PC-9 (cell line): ENCODE measurements around the gene SLC35F3. TPM values are rescaled to one million over a fixed set of nuclear protein-coding genes. Genes with fewer than 3 reads are reported as not detected.

Experiments used
- BruUV-seq: library from RNA; stranded (reverse); fragments of 400-500 nt; replicated peaks from 2 replicates; lab custom pipeline; 2021; lab: Mats Ljungman, UMichigan
- CTCF ChIA-PET: fragments of 300-600 bp; sonication (Branson Sonifier 250); formaldehyde crosslinking; loops from one replicate; lab custom pipeline; 2022; ENCODE audit warnings: antibody characterized with exemption; lab: Charles Lee
- POLR2A ChIA-PET: fragments of 300-600 bp; sonication (Branson Sonifier 250); formaldehyde crosslinking; loops from one replicate; lab custom pipeline; 2022; ENCODE audit warnings: antibody characterized with exemption; ENCODE audit not compliant: unreplicated experiment; lab: Charles Lee
- DNase-seq, 2 experiments: peaks; one replicate each; pipeline versions ENCODE4 v3.0.0 to v3.0.0-alpha.2; 2015 to 2022; ENCODE audit warnings: mixed read lengths in 1 of 2
- H2AFZ ChIP-seq: fragments of 200-600 bp; sonication (generic); 2 replicates; pipeline ENCODE4 v1.8.1; 2017; ENCODE audit warnings: antibody characterized with exemption
- H3F3A ChIP-seq: fragments of 200-600 bp; sonication (generic); 2 replicates; pipeline ENCODE4 v1.8.1; 2017; ENCODE audit warnings: antibody characterized with exemption, mild to moderate bottlenecking, low read depth; ENCODE audit not compliant: insufficient read depth
- H3K27ac ChIP-seq: fragments of 200-600 bp; sonication (generic); 2 replicates; pipeline ENCODE4 v1.6.1; 2016; ENCODE audit warnings: mixed run types
- H3K27me3 ChIP-seq: fragments of 200-600 bp; sonication (generic); 2 replicates; pipeline ENCODE4 v1.6.1; 2016; ENCODE audit warnings: low read depth, mixed run types; ENCODE audit not compliant: insufficient read depth
- H3K36me3 ChIP-seq: fragments of 200-600 bp; sonication (generic); 2 replicates; pipeline ENCODE4 v1.6.1; 2016; ENCODE audit warnings: low read depth, mixed run types
- H3K4me1 ChIP-seq: fragments of 200-600 bp; sonication (generic); replicated peaks from 2 replicates; pipeline ENCODE4 v1.6.1; 2016; ENCODE audit warnings: mixed run types; ENCODE audit not compliant: insufficient read depth
- H3K4me2 ChIP-seq: fragments of 200-600 bp; sonication (generic); 2 replicates; pipeline ENCODE4 v1.6.1; 2017; ENCODE audit warnings: mixed run types
- H3K4me3 ChIP-seq: fragments of 200-600 bp; sonication (generic); 2 replicates; pipeline ENCODE4 v1.6.1; 2016; ENCODE audit warnings: mixed run types
- H3K79me2 ChIP-seq: fragments of 200-600 bp; sonication (generic); 2 replicates; pipeline ENCODE4 v1.6.1; 2017; ENCODE audit warnings: low read depth, mixed run types
- H3K9me2 ChIP-seq: fragments of 200-600 bp; sonication (generic); 2 replicates; pipeline ENCODE4 v1.8.1; 2017; ENCODE audit warnings: mild to moderate bottlenecking; ENCODE audit not compliant: insufficient read depth
- H3K9me3 ChIP-seq: fragments of 200-600 bp; sonication (generic); 2 replicates; pipeline ENCODE4 v1.8.1; 2016; ENCODE audit warnings: low read depth; ENCODE audit not compliant: insufficient read depth
- H4K20me1 ChIP-seq: fragments of 200-600 bp; sonication (generic); 2 replicates; pipeline ENCODE4 v1.8.1; 2017; ENCODE audit not compliant: insufficient read depth
- EZH2 ChIP-seq: fragments of 200-600 bp; sonication (generic); IDR thresholded peaks from 2 replicates; pipeline ENCODE4 v1.8.0; 2017; ENCODE audit warnings: antibody characterized with exemption, low read depth
- intact Hi-C: fragments of 100-400 bp; cut with micrococcal nuclease; formaldehyde crosslinking; loops from one replicate; pipeline ENCODE4 v1.10.0; 2022; ENCODE audit not compliant: unreplicated experiment
- total RNA-seq: library from RNA; stranded (reverse); gene quantifications from 2 replicates; pipeline ENCODE4 v1.2.3, GENCODE V29; 2021
- TF ChIP-seq, protein P1 (sequence below): fragments of 200-600 bp; sonication (generic); conservative IDR thresholded peaks from 2 replicates; pipeline ENCODE4 v1.6.1; 2017; ENCODE audit warnings: mixed run types, antibody characterized with exemption, mild to moderate bottlenecking, moderate library complexity

The SLC35F3 gene
- total RNA-seq, 1 experiment from 2014 or later = 6.1 TPM

DNA sequence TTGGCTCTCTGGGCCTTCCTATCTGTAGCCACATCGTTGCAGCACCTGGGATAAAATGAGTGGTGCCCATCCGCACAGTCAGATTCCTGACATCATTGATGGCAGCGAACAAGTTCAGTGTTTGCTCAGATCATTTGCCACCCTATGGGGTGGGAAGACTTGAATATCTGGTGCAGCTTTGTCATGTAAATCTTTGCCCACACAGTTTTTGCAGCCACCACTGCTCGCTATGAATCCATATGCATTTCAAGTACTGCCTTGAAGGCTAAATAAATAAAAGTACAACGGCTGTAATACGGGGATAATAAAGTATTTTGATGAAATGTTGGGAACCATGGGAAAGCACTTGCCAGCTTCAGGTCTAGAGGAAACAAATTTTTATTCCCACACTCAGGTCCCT is 412.5 kb downstream of the SLC35F3 start:
- DNase-seq = no peak
- CTCF ChIA-PET = no interaction called here
- Histone ChIP-seq H3K27me3 (no peaks in the 10 kb centered on the region), H3K4me1 (peaks cover 13% of the 10 kb centered on the region), H3K27ac (no peak overlapping the region), H3F3A (no peaks in the 10 kb centered on the region), H3K9me2 (no peaks in the 10 kb centered on the region), H3K4me2 (no peak overlapping the region), H2AFZ (no peak overlapping the region), H3K36me3 (no peaks in the 10 kb centered on the region), H3K4me3 (no peak overlapping the region), H3K9me3 (no peaks in the 10 kb centered on the region), H4K20me1 (no peaks in the 10 kb centered on the region), H3K79me2 (no peaks in the 10 kb centered on the region)
- no TSS peak for BruUV-seq
- intact Hi-C loops = no loop called here
- no peak for TF ChIP-seq EZH2
- TF ChIP-seq, protein P1, sequence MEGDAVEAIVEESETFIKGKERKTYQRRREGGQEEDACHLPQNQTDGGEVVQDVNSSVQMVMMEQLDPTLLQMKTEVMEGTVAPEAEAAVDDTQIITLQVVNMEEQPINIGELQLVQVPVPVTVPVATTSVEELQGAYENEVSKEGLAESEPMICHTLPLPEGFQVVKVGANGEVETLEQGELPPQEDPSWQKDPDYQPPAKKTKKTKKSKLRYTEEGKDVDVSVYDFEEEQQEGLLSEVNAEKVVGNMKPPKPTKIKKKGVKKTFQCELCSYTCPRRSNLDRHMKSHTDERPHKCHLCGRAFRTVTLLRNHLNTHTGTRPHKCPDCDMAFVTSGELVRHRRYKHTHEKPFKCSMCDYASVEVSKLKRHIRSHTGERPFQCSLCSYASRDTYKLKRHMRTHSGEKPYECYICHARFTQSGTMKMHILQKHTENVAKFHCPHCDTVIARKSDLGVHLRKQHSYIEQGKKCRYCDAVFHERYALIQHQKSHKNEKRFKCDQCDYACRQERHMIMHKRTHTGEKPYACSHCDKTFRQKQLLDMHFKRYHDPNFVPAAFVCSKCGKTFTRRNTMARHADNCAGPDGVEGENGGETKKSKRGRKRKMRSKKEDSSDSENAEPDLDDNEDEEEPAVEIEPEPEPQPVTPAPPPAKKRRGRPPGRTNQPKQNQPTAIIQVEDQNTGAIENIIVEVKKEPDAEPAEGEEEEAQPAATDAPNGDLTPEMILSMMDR = no peak
- POLR2A ChIA-PET = no interaction called here

DNA sequence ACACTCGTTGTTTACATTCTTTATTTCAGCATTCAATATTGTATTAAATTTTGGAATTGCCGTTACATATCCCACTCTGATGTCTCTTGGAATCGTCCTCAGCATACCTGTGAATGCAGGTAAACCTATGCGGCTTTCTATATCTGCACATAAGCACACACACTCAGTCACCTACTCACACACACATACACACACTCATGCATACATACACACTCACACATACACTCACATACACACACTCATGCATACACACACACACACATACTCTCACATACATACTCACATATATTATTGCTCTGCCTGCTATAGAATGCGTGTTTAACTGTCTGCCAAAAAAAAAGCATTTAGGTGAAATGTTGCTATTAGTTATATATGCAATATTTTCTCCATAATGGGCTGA is 415.6 kb downstream of the SLC35F3 start:
- H3F3A ChIP-seq = no peaks in the 10 kb centered on the region
- DNase-seq = no peak
- no peaks in the 10 kb centered on the region for H3K27me3 ChIP-seq
- H3K27ac ChIP-seq = no peak overlapping the region
- no peak overlapping the region for H3K4me2 ChIP-seq
- CTCF ChIA-PET = no interaction called here
- no peaks in the 10 kb centered on the region for H3K36me3 ChIP-seq
- no peaks in the 10 kb centered on the region for H3K79me2 ChIP-seq
- no TSS peak for BruUV-seq
- H3K4me3 ChIP-seq = no peak overlapping the region
- intact Hi-C loops = no loop called here
- no peaks in the 10 kb centered on the region for H3K9me3 ChIP-seq
- no peaks in the 10 kb centered on the region for H4K20me1 ChIP-seq
- TF ChIP-seq, protein P1 = no peak
- TF ChIP-seq EZH2 = no peak
- H3K9me2 ChIP-seq = no peaks in the 10 kb centered on the region
- POLR2A ChIA-PET = no interaction called here
- H2AFZ ChIP-seq = no peak overlapping the region
- peaks cover 9% of the 10 kb centered on the region for H3K4me1 ChIP-seq

DNA sequence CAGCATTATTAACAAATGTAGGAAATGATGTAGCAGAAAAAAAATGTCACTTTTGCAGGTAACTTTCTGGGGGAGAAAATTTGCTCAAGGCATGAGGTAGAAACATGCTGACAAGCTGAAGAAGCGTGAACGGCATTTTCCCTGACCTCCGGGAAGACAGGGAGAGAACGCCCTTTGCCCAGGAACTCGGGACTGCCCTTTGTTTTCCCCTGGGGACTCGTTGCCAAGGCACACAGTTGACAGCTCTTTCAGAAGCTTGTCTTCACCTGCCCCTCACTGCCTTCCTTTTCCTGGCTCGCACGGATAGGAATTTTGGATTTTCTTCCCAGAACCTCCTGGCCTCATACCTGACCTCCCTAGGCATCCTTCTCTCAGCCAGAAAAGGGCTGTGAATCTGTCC is 416.1 kb downstream of the SLC35F3 start:
- no peaks in the 10 kb centered on the region for H4K20me1 ChIP-seq

More for the DNA sequence above, 416.1 kb downstream of the SLC35F3 start:
- no peak overlapping the region for H3K27ac ChIP-seq
- POLR2A ChIA-PET = no interaction called here
- H2AFZ ChIP-seq = no peak overlapping the region
- peaks cover 4% of the 10 kb centered on the region for H3K4me1 ChIP-seq
- no peaks in the 10 kb centered on the region for H3K36me3 ChIP-seq
- no peaks in the 10 kb centered on the region for H3K79me2 ChIP-seq
- no peaks in the 10 kb centered on the region for H3K9me3 ChIP-seq
- no peaks in the 10 kb centered on the region for H3F3A ChIP-seq
- intact Hi-C loops = no loop called here
- no peak for TF ChIP-seq EZH2
- TF ChIP-seq, protein P1 = no peak
- DNase-seq = no peak
- BruUV-seq = no TSS peak
- H3K4me3 ChIP-seq = no peak overlapping the region
- H3K27me3 ChIP-seq = no peaks in the 10 kb centered on the region
- no peak overlapping the region for H3K4me2 ChIP-seq
- H3K9me2 ChIP-seq = no peaks in the 10 kb centered on the region
- CTCF ChIA-PET = no interaction called here
